Amniotic epithelial cell (primary cell): ENCODE data around the gene RPP30.
A peak's percentile ranks its signal among the peaks of the same experiment; 100 is the strongest.
"Not testable (repeated sequence)": the region's sequence is repeated elsewhere in the genome, so short reads cannot be mapped to it uniquely, and the experiment has no call there.

Experiments
- DNase-seq: peaks from one replicate; pipeline ENCODE4 v3.0.0-alpha.2; 2010; ENCODE audit warnings: low read depth

The RPP30 gene

DNA sequence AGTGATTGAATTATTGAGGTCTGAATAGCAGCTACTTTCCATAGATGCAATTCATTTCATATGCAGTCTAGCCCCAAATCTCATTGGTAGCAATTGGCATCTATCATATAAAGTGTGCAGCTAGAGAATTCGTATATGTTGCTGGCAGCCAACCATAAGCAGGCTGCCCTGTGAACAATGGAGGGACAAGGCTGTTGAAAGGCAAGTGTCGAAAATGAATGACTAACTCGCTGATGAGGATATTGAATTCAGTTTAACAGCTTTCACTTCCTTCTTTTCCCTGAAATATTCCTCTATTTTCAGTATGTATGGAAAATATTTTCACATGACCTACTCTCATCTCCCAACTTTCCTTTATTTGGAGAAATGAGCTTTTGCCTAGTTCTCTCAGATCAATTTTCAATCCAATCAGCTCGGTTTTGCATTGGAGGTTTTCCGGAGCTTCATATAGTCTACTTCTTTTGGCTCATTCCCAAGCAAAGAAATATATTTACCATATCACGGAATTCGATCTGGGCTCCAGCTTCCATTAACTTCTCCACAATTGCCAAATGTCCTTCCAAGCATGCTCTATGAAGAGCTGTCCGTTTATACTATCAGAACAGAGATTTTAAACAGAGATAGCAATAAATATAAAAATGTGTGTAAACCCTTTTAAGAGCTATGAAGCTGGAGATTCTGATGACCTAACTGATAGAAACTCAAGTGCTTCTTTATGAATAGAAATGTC lies 45.6 kb downstream of the RPP30 start:
- DNase-seq: no peak

DNA sequence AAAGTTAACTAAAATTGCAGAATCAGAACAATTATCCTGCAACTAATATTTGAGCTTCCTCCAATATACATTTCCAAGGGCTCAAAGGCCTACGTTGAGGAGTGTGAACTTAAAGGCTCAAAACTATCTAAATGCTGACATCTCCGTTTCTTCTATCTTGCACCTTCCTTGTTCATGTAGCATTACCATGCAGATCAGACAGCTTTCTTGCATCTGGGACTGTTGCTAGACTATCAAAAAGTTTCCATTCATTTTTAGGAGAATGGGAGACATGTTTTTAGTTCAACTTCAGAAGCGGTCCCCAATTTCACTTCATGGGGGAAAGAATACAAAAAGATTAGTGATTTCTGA lies 46.2 kb downstream of the RPP30 start:
- no peak for DNase-seq

DNA sequence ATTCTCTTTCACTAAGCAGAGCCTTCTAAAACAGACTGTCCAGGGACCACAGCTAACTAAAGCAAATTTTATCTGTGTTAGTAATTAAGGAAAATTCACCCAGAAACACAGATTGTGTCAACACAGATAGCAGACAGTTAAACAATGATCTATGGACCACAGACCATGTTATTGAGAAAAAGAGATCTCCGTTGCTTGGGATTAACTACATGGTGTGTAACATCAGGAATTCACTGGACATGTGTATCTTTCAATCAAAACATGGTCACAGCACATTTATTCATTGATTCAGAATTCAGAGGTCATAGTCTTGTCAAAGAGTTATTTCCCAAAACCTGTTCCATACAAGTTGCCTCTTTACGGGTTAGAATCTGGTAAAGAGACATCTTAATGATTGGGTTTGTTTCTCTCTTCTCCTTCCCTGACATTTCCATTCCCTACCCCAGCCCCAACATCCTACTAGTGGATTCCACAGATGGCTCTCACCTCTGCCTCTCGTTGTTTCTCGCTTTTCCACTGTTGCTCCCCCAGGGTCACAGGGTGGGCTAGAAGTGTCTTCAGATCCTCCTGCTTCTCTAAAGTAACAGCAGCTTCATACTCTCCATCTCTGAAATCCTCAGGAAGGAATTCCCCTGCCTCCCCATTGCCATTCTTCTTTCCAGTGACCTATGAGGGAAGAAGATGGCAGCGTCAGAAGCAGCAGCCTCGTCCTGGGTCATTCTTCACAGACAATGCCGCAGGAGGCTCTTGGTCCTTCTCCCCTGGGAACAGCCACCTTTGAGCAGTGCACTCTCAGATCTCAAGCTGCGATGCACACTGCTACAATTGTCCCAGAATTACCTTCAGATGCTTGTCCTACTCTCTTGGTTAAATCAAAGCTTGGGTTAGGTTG lies 48.2 kb downstream of the RPP30 start:
- no peak for DNase-seq

DNA sequence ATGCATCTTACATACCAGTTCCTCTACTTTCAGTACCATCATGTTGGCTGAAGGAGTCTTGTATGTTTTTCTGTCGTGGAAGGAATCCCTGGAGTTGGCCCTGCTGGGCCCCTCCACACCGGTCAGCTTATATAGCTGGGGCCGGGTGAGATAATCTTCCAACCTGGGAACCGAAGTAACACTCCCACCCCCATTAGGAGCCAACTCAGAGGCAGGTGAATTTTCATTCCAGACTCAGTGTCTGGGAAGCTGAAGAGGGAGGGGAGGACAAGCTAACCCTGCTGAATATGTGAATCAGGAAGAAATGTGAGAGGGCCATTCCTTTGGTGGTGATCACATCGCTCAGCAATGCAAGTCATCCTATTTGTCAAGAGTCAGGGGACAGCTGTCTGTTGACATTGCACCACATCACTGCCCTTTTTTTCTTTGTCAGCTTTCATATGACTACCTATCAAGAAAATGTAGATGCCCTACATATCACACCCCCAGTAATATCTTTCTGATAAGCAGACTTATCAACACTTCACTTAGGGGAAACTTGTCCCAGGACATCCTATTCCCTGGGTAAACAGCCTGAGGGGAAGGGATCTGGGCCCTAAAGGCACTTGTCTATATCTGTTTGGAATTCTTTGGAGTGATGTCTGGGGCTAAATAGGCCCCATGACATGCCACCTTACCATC lies 49.4 kb downstream of the RPP30 start, which contains the start of gene ANKRD1:
Gene ANKRD1 (minus strand): TSS at position 102 of the 681 bp plus-strand sequence. CDS start 60 bp downstream, at position 42.
- peak; percentile 92 for DNase-seq

DNA sequence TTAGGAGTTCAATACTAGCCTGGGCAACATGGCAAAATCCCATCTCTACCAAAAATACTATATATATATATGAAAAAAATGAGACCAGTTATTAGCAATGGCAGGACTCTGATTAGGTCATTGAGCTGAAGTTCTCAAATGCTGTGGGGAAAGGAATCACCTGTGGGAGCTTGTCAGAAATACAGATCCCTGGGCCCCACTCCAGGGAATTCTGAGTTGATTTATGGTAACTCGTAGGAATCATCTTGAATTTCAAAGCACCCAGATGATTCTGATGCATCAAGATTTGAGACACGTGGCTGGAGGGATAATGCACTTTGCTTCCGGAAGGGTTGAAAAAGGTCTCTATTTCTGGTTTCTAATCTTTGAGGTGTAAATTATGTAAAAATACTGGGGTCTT lies 50.1 kb downstream of the RPP30 start:
- no peak for DNase-seq

DNA sequence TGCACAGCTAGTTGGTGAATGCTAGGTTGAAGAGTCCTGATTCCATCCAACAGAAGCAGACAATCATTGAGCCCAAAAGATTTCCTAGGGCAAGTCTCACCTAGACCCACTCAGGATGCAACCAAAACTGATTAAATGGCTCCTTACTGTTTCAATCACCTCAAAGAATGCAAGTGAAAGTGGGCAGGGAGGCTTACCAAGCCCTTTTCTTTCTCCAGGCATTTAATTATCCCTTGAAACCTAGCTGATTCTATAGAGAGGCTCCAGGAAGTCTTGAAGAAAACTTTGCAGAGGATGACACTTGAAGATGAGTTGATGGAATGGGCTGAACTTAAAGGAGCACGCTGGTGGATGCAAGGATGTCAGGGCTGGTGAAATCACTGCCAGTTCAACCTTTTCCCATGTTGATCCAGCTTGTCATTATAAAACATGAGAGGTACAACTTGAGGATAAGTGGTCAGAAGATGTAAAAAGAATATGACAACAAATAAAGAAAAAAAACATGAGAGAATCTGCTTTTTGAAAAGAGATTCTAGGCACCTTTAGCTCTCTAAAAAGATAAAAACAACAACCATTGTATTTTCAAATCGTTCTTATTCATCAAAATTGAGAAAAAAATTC lies 51.4 kb downstream of the RPP30 start:
- no peak for DNase-seq

DNA sequence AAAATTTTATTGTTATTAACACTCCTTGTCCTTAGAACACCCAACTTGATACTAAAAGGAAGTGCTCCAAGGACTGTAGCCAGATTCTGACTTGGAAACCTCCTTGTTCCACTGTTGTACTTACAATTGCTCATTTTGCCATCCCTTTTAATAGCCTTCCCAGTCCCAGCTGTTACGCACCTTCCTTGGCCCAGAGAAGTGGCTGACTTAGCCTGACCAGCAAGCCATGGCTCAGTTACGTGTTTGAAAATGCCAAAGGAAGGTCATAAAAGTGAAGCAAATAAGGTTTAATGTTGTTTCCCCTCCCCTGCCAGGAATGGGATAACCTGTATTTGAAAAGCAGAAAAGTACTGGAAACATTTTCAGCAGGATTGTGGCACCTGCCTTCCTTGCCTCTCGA lies 52.8 kb downstream of the RPP30 start:
- no peak for DNase-seq

DNA sequence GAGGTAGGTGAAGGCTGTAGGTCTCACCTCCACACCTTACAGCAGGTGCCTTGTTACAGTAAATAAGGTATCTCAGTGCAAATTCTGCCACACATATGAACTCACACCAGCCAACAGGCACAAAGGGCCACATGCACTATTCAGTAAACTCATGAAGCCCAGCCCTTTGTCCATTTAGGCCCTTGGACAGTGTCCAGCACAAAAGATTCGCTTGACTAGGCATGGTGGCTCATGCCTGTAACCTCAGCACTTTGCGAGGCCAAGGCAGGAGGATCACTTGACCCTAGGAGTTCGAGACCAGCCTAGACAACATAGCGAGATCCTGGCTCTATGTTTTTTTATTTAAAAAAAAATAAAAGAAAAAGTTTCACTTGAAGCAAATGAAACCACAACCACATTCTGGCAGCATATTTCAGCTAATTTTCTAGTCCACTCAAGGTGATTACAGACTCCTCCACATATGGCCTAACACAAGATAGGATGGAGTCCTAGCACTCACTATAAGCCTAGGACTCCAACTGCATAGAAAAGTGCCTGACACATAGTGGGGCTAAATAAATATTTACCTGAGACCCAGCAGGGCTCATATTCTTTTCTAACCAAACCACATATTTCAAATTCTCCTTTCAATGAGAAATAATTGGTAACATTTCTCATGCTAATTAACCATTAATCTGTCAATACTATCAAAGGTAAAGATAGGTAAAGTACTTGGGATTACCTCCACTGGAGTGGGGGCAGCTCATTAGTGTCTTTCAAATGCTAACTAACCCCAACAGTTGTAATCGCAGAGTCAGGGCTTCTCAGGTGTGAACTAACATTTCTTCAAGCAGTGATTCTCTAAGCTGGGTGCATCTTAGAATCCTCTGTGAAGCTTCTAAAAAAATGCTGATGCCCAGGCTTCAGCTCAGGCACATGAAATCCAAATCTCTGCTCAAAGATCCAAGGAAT lies 53.6 kb downstream of the RPP30 start:
- no peak for DNase-seq

DNA sequence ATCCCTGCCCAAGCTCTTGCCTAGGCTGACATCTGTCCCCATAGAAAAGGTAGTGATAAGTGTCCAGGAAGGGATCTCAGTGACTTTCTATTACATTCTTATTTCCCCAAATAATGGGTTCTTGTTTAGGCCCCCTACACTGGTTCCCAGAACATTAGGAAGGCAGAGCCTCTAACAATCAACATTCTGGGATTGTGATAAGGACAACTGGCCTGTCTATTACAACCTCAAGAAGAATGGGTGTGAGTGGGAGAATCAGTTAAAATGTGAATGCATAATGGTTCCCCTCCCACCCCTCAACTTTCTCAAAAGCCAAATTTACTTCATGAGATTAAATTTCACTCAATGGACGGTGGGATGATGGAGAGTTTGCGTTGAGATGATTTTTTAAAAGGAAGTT lies 55.5 kb downstream of the RPP30 start:
- no peak for DNase-seq

DNA sequence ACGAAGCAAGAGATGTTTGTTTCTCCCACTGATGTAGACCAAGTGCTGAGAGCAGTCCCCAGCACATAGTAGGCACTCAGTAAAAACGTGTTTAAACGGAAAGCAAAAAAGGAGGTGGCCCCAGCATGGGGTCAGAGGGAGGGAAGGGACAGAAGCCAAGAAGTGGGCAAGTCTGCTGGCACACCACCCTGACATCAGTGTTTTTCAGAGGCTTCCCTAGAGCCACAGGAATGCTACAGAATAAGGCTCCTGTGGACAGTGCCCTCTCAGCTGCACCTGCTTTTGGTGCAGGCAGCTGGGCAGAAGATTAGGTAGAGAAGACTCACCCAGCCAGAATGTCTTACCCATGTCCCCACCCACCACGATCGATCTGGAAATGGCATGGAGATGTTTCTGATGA lies 57.4 kb downstream of the RPP30 start:
- DNase-seq: no peak

DNA sequence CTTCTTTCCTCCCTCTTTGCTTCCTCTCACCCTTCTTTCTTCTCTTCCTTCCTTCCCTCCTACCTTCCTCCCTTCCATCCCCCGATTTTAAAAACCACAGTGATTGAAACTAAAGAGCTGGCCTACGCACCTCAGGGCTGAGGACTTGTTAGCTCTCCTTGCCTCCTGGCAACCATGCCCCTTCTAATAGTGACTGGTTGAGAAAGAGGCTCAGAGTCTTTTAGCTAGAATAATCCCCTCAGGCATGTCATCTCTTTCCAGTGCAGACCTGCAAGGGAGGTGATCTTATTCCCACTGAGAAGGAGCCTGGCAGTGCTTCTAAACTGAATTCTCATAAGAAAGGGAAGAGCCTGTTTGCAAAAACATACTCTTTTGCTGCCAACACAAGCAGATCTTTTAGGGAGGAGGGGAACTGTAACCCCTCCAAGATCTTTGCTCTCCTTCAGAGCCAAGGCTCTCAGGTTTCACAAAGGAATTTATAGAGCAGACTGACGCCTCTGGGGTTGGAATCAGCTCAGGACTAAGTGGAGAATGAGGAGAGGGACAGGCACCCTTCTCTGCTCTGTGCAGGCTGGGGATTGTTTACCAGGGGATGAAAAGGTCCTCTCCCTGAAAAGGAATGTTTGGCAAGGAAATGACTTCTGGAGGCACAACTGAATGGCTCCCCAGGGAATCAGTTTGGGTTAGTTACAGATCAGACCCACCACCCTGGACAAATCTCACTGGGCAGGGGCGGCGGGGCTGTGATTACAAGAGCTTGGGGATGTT lies 58.5 kb downstream of the RPP30 start:
- peak; percentile 56 for DNase-seq

DNA sequence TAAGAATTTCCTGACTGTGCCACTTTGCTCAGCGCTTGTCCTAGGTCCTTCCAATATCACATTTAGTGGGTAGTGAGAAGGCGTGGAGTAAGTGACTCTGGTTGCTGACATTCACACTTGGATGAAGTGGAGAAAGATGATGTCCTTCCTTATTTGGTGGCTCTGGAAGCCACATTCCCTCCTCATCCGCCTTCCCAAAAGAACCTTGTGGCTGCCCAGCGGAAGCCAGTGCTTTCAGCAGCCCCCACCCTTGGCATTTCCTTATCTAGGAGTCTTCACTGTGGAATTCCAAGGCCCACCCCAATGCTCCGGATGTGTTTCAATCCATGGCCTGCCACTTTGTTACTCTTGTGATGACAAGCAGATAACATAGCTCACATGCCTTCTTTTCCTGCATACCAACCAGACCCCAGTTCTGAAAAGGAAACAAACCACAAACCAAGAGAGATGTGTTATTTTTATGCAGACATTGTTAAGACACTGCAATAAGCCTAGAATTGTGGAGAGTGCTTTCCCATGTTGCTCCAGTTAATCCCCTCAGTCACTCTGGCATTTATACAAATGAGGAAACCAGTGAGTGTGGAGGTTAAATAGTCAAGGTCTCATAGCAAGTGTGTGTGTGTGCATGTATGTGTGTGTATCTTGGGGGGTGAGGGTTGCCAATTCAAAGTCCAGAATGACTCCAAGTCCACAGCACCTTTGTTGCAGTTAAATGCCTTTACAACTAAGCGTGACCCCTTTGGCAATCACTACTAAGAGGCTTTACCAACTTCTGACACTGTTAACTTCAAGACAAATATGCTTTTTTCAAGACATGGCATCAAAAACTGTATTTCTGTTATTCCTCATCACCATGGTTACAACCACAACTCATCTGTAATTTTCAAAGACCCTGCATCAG lies 59.4 kb downstream of the RPP30 start:
- DNase-seq: peak; percentile 99

DNA sequence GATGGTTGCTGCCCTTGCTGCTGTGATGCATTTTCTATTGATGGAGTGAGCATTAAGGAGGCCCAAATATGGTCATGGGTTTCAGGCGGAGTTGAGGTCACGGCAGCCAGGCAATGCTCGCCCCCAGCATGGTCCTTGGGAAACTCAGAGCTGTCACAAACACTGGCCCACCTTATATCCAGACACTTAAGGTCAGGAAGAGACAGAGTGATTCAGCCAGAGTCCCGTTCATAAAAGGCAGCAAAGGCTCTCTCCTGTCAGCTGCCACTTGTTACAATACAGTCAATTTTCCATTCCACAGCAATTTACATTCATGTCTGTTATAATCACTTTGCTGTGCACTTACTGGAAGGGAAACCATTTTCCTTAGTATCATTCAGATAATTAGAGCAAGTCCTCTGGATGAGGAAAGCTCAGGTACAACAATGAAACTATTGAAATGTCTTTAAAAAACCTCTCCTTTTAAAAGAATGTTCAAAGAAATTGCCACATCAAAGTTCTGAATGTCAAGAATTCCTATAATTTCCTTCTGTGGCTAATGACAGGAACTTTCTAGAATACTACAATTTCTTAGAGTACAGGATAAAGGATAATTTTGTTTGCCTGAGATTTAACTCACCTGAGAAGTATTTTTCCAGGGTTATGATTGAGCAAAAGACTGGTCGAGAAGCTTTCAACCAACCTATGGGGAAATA lies 64.0 kb downstream of the RPP30 start:
- no peak for DNase-seq

DNA sequence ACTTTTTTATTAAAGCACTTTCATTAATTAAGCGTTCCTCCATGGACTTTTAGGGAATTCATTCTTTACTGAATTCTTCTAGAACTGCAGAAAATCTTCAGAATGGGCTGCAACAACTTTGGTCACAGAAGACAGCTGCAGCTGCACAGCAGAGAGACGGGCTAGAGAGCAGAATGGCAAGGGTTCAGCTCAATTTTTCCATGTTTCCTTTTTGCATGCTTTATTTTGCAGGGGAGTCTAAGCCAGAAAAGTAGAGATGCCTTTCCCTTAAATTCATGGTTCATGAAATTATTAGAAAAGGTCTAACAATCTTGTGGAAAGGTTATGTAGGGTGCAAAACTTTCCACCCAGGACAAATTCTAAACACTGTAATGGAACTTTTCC lies 64.5 kb downstream of the RPP30 start:
- DNase-seq: no peak

DNA sequence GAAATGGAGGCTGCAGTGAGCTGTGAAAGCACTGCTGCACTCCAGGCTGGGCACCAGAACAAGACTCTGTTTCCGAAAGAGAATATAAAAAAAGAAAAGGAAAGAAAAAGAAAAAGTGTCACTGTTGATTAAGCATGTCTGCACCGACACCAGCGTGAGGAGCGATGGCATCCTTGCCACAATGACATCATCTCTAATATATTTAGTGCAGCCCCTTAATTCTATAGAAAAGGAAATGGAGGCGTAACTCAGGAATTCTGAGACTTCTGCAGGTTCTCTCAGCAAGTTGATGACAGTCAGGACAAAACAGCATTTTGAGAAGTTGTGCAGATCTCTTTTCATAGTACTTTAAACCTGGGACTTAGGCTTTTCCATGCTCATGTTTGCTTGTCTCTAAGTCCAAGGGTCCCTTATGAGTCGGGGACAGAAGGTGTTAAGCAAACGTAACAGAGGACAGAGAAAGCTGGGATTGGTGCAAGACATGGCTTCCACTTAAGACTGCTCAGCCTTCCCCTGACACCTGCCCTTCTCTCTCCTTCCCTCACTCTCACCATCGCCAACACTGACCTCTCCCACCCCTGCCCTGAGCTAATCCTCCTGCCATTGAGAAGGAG lies 66.0 kb downstream of the RPP30 start:
- no peak for DNase-seq

DNA sequence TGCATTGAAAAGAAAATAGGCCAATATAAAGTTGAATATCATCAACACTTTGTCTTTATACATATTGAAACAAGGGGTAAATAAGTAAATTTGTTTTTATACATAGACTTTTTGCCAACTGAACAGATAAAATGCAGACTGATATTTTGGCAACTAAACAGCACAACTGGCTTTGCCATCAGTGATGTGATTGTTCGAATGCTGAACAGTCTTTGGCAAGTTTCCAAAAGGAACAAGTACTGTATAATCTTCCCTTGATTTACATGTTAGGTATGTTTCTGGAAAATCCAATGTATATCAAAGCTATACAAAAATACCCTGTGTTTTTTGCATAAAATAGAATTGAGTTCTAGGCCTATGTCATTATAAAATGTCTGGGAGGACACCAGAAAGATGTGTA lies 67.3 kb downstream of the RPP30 start:
- DNase-seq: no peak

DNA sequence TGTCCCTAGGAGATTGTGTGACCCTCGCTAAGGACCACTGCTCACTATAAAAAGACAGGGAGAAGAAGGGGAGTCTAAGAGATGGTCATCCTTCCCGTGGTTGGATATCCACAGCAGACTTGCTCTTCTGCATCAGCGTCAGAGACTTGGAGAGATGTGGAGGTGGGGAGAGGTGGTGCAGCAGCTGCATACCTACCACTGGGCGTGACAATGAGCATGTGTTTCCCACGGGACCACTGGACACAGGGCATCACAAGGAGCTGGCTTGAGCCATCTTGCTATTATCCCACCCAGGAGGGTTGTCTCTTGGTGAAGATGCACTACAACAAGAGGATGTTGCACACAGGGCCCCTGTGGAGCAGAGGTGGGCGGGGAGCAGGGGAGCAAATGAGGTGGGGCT lies 67.9 kb downstream of the RPP30 start:
- no peak for DNase-seq

DNA sequence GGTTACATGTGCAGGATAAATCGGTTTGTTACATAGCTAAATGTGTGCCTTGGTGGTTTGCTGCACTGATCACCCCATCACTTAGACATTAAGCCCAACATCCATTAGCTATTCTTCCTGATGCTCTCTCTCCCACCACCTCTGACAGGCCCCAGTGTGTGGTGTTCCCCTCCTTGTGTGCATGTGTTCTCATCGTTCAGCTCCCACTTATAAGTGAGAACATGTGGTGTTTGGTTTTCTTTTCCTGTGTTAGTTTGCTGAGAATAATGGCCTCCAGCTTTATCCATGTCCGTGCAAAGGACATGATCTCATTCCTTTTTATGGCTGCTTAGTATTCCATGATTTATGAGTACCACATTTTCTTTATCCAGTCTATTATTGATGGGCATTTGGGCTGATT lies 71.2 kb downstream of the RPP30 start:
- DNase-seq: not testable (repeated sequence)
